Left hindlimb (tissue), 1 donor: ENCODE measurements around the gene CHD1.

Experiments used
- DNase-seq: peaks from one replicate; pipeline ENCODE4 v3.0.0-alpha.2; 2018

CHD1 gene

GRCh38 chr5:98891591-98891990 lies 37.2 kb downstream of the CHD1 start:
- no peak for DNase-seq

GRCh38 chr5:98880598-98880997 lies 48.2 kb downstream of the CHD1 start:
- no peak for DNase-seq

GRCh38 chr5:98880151-98880550 lies 48.7 kb downstream of the CHD1 start:
- no peak for DNase-seq

GRCh38 chr5:98877600-98877999 lies 51.2 kb downstream of the CHD1 start:
- no peak for DNase-seq

GRCh38 chr5:98872674-98873073 lies 56.1 kb downstream of the CHD1 start:
- no peak for DNase-seq

- no peak for DNase-seq
These were observed 63.1 kb downstream of the CHD1 start for GRCh38 chr5:98865690-98866089.

- no peak for DNase-seq
These were observed 81.8 kb downstream of the CHD1 start for GRCh38 chr5:98847054-98847453.

- DNase-seq: no peak
These were observed 82.3 kb downstream of the CHD1 start for GRCh38 chr5:98846520-98846919.

GRCh38 chr5:98845878-98846277 lies 82.9 kb downstream of the CHD1 start:
- no peak for DNase-seq

GRCh38 chr5:98844865-98845264 lies 83.9 kb downstream of the CHD1 start:
- no peak for DNase-seq

GRCh38 chr5:98843481-98843880 lies 85.3 kb downstream of the CHD1 start:
- no peak for DNase-seq

GRCh38 chr5:98840946-98841345 lies 87.9 kb downstream of the CHD1 start:
- DNase-seq: no peak

- DNase-seq: no peak
These were observed 89.1 kb downstream of the CHD1 start for GRCh38 chr5:98839469-98840383.

- no peak for DNase-seq
These were observed 92.6 kb downstream of the CHD1 start for GRCh38 chr5:98836175-98836574.

- no peak for DNase-seq
These were observed 101.1 kb downstream of the CHD1 start for GRCh38 chr5:98827588-98828284.

GRCh38 chr5:98827161-98827560 lies 101.6 kb downstream of the CHD1 start:
- no peak for DNase-seq

GRCh38 chr5:98825582-98826375 lies 103.0 kb downstream of the CHD1 start:
- DNase-seq: no peak

GRCh38 chr5:98816582-98817222 lies 112.1 kb downstream of the CHD1 start:
- no peak for DNase-seq

GRCh38 chr5:98813755-98814154 lies 115.1 kb downstream of the CHD1 start:
- no peak for DNase-seq

- DNase-seq: no peak
These were observed 118.6 kb downstream of the CHD1 start for GRCh38 chr5:98810206-98810605.

- no peak for DNase-seq
These were observed 121.0 kb downstream of the CHD1 start for GRCh38 chr5:98807806-98808205.

GRCh38 chr5:98805070-98805469 lies 123.7 kb downstream of the CHD1 start:
- DNase-seq: no peak

GRCh38 chr5:98804066-98804465 lies 124.7 kb downstream of the CHD1 start:
- DNase-seq: no peak
